GM12874 (cell line): ENCODE data around the gene SPINT3.

ENCODE experiments used
- CTCF ChIP-seq: IDR thresholded peaks from 2 replicates; pipeline ENCODE4 v1.5.1; 2011; ENCODE audit warnings: low read depth, mild to moderate bottlenecking, control low read depth, low read length, moderate library complexity; ENCODE audit not compliant: insufficient read depth

Gene SPINT3

GRCh38 chr20:45484676-45485075 lies 30.7 kb downstream of the SPINT3 start:
- no peak for TF ChIP-seq CTCF

GRCh38 chr20:45479822-45480221 lies 35.6 kb downstream of the SPINT3 start:
- TF ChIP-seq CTCF = no peak

GRCh38 chr20:45470937-45471336 lies 44.5 kb downstream of the SPINT3 start:
- 0 out of 2 replicates have a peak, but pooled peaks have one; percentile 8 for TF ChIP-seq CTCF

GRCh38 chr20:45470262-45470931 lies 45.0 kb downstream of the SPINT3 start:
- TF ChIP-seq CTCF = no peak

GRCh38 chr20:45469336-45470261 lies 45.8 kb downstream of the SPINT3 start, which contains the start of gene WFDC2:
WFDC2 (plus strand) TSS chr20:45469753; CDS start chr20:45469782, 29 bp downstream.
- TF ChIP-seq CTCF = no peak

- no peak for TF ChIP-seq CTCF
Measured at GRCh38 chr20:45467861-45468260, 47.6 kb downstream of the SPINT3 start.

GRCh38 chr20:45467172-45467571 lies 48.2 kb downstream of the SPINT3 start:
- no peak for TF ChIP-seq CTCF
